HG03066 (cell line): ENCODE data around the gene IER3.
A peak's percentile ranks its signal among the peaks of the same experiment; 100 is the strongest.

Source experiments
- ATAC-seq: cut with Tn5 transposase; IDR thresholded peaks from one replicate; pipeline ENCODE4 v1.9.1; 2021; ENCODE audit warnings: low read depth; ENCODE audit not compliant: unreplicated experiment

The IER3 gene

DNA sequence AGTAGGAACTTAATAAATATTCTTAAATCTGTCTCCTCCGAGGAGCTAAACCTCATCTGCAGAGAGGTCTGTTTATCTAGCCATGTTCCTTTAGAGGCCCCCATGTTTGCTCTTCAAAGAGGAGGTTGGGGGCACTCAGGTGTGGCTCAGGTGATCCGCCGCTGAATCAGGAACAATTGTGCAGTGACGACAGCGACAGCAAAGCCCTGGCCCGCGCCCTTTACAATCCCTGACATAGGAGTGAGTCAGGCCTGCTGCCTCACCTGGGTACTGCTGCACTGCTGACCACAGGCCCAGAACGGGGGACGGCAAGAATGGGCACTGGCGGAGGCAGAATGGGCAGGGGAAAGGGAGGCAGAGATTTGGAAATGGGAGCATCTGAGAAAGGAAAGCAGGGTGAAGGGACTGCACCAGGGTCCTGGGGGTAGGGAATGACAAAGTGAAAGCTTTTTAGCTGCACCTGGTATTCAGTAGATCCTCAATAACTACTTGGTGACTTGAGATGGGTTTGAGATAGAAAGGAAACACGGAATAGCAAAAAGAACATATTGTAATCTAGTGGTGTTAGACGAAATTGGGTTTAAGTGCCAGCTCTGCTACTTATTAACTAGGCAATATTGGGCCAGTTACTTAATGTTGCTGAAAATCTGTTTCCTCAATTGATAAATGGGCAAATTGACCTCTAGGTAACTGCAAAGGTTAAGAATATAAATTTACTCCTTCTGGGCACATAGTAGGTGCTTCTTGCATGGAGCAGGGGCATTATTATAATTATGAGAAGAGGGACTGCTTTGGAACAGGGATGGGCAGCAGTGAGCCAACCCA is 5.4 kb upstream of the IER3 start:
- no peak for ATAC-seq

DNA sequence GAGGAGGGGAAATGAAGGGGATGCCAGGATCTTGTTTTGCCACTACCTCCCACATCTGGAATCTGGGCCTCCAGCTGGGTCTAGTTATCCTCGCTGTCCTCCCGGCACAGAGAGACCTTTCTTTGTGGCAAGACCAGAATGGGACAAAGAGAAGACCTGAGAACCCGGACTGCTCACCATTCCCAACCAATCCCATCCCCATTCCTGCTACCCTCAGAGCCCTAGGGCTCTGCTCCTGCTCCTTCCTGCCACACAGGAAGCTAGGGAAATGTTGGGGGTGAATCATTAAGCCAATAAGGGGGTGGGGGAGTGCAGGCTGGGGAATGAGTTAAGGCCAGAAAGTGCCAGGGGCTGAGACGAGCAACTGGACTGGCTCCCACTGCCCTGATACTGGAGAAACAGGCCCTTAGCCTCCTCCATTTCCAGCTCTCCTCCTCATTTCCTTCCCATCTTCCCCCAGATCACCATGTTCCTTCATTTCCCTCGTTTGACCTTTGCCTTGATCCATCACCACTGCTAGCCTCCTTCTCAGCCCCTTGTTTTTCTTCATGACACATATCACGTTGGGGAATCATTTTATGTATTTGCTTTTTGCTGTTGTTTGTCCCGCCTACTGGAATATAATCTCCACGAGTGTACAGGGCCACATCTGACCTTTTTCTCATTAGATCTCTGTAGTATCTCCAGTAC is 4.6 kb upstream of the IER3 start:
- ATAC-seq = no peak

- ATAC-seq = no peak
These were observed 3.8 kb upstream of the IER3 start for GRCh38 chr6:30747902-30748769.

GRCh38 chr6:30747300-30747687 is 2.9 kb upstream of the IER3 start:
- ATAC-seq = no peak

DNA sequence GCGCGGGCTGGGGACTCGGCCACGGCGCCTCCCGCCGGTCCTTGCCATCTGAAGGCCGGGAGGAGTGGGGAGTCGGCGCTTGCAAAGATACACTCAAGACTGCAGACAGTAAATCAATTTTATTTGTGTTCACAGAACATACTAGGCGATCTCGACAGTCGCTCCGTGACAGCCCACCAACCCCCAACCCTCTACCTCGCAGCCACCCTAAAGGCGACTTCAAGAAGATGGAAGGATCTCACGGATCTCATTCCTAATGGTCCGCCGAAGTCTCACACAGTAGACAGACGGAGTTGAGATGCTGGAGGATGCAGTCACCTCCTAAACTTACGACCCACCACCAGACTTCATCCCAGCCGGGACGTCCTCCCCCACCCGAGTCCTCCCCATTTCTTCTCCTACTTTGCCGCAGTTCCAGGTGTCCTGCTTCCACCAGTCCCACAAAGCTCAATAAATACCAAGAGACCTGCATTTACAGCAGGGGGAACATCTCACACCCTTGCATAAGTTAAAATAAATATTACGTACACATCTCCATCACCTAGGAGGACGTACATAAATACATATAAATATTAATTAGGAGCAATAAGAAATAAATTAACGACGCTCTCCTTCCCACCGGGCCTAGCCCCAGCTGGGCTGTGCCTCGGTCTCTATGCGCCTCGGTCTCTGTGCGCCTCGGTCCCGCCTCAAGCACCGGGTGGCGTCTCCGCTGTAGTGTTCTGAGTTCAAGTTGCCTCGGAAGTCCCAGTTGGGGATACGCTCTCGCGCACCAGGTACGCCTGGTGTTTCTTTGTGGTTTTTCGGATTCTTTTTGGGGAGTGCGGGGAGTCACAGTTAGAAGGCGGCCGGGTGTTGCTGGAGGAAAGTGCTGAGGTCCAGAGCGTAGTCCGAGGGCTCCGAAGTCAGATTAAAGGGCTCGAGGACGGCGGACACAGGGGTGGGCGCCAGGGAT is 971 bp downstream of the IER3 start:
- ATAC-seq = peak; percentile 13

DNA sequence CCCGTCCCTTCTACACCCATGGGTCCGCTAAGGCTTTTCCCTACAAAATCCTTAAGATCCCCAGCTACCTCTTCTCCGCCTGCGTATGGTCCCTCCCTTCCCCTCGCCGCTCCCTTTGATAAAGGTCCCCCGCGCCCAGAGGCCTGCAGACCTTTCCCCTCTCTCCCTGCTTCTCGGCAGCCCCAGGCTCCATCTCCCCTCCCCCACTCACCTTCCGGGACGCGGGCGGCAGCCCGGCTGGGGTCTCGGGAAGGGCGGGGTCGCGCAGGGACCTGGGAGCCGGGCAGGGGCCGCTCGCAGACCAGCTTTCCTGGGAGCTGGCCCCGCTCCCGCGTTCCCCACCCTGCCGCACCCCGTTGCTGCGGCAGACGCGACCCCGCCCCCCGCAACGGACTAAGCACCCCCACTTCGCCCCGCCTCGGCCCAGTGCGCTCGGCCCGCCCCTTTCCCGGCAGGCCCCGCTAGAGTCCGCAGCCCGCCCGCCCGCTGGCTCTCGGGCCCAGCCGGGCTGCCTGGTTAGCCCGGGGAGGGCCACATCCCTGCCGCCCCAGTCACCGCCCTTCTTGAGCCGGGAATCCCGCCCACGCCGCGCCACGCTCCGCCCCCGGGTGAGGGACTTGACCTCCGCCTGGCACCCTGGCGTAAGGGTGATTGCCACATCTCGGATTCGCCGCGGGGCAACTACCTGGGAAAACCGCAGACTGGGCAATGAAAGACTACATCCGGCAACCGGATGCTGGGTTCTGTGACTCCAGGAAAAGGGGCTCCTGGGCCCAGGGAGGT is 1.8 kb downstream of the IER3 start, which contains the start of gene FLOT1:
FLOT1 (minus strand) TSS at position 372 of the 783 bp plus-strand sequence. CDS start 498 bp downstream, outside the sequence.
- peak; percentile 67 for ATAC-seq

- ATAC-seq = no peak
These were observed 2.5 kb downstream of the IER3 start for GRCh38 chr6:30741789-30742315.

- ATAC-seq = no peak
These were observed 3.1 kb downstream of the IER3 start for GRCh38 chr6:30741063-30741779.

- ATAC-seq = no peak
These were observed 3.8 kb downstream of the IER3 start for GRCh38 chr6:30740540-30740870.

DNA sequence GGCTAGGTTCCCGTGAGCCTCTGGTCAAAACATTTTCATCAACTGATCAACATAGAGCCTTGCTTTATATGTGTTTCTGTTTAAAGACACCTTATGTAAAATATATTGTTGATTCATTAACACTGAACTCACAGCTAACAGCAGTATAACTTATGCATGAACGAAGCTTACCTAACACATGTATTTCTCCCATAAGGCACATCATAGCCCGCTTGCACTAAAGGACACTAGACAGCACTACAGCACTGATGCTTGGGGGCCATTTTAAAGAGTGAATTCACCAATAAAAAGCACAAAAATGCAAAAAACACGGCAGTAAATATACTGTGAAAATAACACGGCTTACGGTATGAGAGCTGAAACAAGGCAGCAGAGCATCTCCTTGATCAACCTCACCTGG is 5.8 kb downstream of the IER3 start:
- no peak for ATAC-seq

GRCh38 chr6:30735668-30736314 is 8.6 kb downstream of the IER3 start:
- ATAC-seq = peak; percentile 47

- no peak for ATAC-seq
These were observed 12.0 kb downstream of the IER3 start for GRCh38 chr6:30732237-30732943.

GRCh38 chr6:30730601-30731435 is 13.5 kb downstream of the IER3 start:
- ATAC-seq = no peak

DNA sequence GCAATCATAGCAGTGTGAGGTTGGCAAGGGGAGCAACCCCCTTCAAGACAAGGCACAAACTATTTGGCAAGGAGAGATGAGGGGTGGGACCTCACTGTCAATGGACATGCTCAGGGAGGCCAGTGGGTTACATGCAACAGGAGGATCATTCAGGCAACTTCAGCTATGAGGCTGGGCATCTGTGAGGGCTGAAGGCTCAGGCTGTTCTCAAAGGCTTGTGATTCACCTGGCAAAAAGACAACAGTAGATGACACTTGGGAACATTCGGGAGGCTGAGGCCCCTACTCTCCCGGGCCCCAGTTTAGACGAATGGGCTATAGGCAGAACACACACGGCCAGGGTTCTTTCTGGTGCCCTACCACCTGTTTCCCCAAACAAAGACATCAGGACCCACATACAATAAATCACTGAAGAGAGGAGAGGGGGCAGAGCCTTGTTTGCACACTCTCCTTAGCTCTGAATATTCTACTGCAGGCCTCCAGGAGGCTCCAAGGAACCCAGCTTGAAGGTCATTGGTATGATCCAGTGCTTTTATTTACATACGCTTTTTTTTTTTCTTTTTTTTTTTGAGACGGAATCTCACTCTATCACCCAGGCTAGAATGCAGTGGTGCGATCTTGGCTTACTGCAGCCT is 16.3 kb downstream of the IER3 start:
- no peak for ATAC-seq

DNA sequence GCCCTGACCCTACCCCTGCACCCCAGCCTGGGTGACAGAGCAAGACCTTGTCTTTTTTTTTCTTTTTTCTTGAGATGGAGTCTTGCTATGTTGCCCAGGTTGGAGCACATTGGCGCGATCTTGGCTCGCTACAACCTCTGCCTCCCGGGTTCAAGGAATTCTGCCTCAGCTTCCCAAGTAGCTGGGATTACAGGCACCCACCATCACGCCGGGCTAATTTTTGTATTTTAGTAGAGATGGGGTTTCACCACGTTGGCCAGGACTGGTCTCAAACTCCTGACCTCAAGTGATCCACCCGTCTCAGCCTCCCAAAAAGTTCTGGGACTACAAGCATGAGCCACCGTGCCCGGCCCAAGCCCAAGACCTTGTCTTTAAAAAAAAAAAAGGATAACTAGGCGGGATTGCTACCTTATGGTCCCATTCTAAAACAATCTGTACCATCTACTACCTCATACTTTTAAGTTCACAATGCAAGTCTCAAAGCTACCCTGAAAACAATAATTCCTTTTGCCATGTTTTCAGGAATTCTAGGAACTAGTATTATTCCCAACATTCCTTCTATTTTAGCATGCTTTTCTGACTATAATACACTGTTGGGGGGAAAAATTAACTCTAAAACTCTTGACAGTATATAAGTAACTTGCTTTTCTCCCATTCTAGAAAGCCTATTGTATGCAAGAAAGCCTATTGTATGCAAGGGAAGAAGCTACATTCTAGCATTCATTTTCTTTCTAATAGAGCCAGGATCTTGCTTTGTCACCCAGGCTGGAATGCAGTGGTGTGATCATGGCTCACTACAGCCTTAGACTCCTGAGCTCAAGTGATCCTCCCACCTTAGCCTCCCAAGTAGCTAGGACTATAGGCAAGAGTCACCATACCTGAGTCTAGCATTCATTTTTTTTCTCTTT is 17.6 kb downstream of the IER3 start:
- ATAC-seq = no peak
